Hepatocyte (in vitro differentiated cells): Measurements from ENCODE around the gene ERCC2. TPM values are rescaled to one million over a fixed set of nuclear protein-coding genes. Genes with fewer than 3 reads are reported as not detected.

Experiments
- DNase-seq: peaks from one replicate; pipeline ENCODE4 v3.0.0-alpha.2; 2016; ENCODE audit warnings: low spot score
- H2AFZ ChIP-seq: fragments of 200-600 bp; sonication (generic); 2 replicates; pipeline ENCODE4 v1.6.0; 2016; ENCODE audit warnings: antibody characterized with exemption, mild to moderate bottlenecking
- H3K27ac ChIP-seq: fragments of 200-600 bp; sonication (generic); 2 replicates; pipeline ENCODE4 v1.5.1; 2016; ENCODE audit warnings: mild to moderate bottlenecking
- H3K27me3 ChIP-seq: fragments of 200-600 bp; sonication (generic); 2 replicates; pipeline ENCODE4 v1.6.1; 2016
- H3K36me3 ChIP-seq: fragments of 200-600 bp; sonication (generic); replicated peaks from 2 replicates; pipeline ENCODE4 v1.5.1; 2016; ENCODE audit warnings: low read depth; ENCODE audit not compliant: insufficient read depth
- H3K4me1 ChIP-seq: fragments of 200-600 bp; sonication (generic); 2 replicates; pipeline ENCODE4 v1.5.1; 2016; ENCODE audit warnings: mild to moderate bottlenecking, moderate library complexity; ENCODE audit not compliant: insufficient read depth
- H3K4me2 ChIP-seq: fragments of 200-600 bp; sonication (generic); 2 replicates; pipeline ENCODE4 v1.6.0; 2016
- H3K4me3 ChIP-seq: fragments of 200-600 bp; sonication (generic); 2 replicates; pipeline ENCODE4 v1.5.1; 2016; ENCODE audit warnings: mild to moderate bottlenecking
- H3K79me2 ChIP-seq: fragments of 200-600 bp; sonication (generic); 2 replicates; pipeline ENCODE4 v1.6.0; 2017; ENCODE audit warnings: mild to moderate bottlenecking
- H3K9me2 ChIP-seq: fragments of 200-600 bp; sonication (generic); replicated peaks from 2 replicates; pipeline ENCODE4 v1.6.0; 2017; ENCODE audit warnings: mild to moderate bottlenecking; ENCODE audit not compliant: insufficient read depth
- H3K9me3 ChIP-seq: fragments of 200-600 bp; sonication (generic); 2 replicates; pipeline ENCODE4 v1.5.1; 2016; ENCODE audit warnings: low read depth, mild to moderate bottlenecking
- H4K20me1 ChIP-seq: fragments of 200-600 bp; sonication (generic); 2 replicates; pipeline ENCODE4 v1.6.0; 2016; ENCODE audit warnings: mild to moderate bottlenecking; ENCODE audit not compliant: insufficient read depth, poor library complexity, severe bottlenecking
- CTCF ChIP-seq: fragments of 200-600 bp; sonication (generic); IDR thresholded peaks from 2 replicates; pipeline ENCODE4 v1.5.1; 2016; ENCODE audit warnings: antibody characterized with exemption, mild to moderate bottlenecking; ENCODE audit not compliant: poor library complexity
- EZH2 ChIP-seq: fragments of 200-600 bp; sonication (generic); IDR thresholded peaks from 2 replicates; pipeline ENCODE4 v1.6.1; 2016; ENCODE audit warnings: antibody characterized with exemption, mild to moderate bottlenecking, borderline replicate concordance
- EZH2phosphoT487 ChIP-seq: fragments of 200-600 bp; sonication (generic); IDR thresholded peaks from one replicate; pipeline ENCODE4 v1.6.1; 2018; ENCODE audit warnings: antibody characterized with exemption, mild to moderate bottlenecking, low read depth, moderate library complexity; ENCODE audit not compliant: unreplicated experiment, severe bottlenecking
- WGBS: methylation state at CpG from one replicate; pipeline ENCODE4 v1.1.6; 2016; ENCODE audit warnings: low lambda C conversion rate; ENCODE audit errors: missing lambda C conversion rate; 5-methylcytosine and 5-hydroxymethylcytosine counted together
- polyA plus RNA-seq: library from polyadenylated mRNA; unstranded; fragments of >200 nt; fragmentation: Nextera tagmentation; extraction: Ambion mirVana; gene quantifications from 2 replicates; pipeline ENCODE4 v1.2.1, GENCODE V29; 2016
- total RNA-seq: library from RNA; depleted of rRNA; stranded (reverse); fragments of >200 nt; gene quantifications from 2 replicates; pipeline ENCODE4 v1.2.3, GENCODE V29; 2014

The ERCC2 gene
- total and polyA plus RNA-seq, 2 experiments from 2014 or later, result 7.1 to 13.9 TPM

DNA sequence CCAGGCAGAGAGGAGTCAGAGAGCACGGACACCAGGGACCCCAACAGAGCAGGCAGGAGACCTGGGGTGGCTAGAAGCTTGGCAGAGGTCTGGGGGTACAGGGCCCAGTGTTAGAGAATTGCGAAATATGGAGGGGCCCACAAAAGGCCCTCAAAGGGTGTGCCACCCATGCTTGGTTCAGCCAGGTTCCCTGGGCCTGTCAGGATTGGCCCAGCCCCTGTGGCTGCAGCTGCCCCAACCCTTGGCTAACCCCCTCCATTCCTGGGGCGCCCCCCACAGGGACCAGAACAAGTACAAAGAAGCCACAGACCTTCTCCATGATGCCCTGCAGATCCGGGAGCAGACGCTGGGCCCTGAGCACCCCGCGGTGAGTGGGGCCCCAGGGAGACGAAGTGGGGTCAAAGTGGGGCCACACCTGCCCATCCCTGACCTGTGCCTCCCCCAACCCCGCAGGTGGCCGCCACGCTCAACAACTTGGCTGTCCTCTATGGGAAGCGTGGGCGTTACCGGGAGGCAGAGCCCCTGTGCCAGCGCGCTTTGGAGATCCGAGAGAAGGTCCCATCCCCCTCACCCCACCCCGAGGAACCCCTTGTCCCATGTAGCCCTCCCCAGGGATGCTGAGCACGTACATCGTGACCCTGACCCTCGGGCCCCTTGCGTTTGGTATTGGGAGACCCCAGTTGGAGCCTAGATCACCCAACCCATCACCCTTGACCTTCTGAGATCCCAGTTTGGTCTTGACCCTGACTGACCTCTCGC is 21.8 kb downstream of the ERCC2 start:
- H3K4me1 ChIP-seq, result no peaks in the 10 kb centered on the region
- H3K4me2 ChIP-seq, result no peak overlapping the region
- H3K9me3 ChIP-seq, result no peaks in the 10 kb centered on the region
- no peak for DNase-seq
- 89% methylated on average over 22 of the region's 23 CpGs for WGBS
- TF ChIP-seq CTCF, result no peak
- H3K4me3 ChIP-seq, result no peak overlapping the region
- no peak overlapping the region for H2AFZ ChIP-seq
- no peaks in the 10 kb centered on the region for H4K20me1 ChIP-seq
- H3K79me2 ChIP-seq, result no peaks in the 10 kb centered on the region
- no peaks in the 10 kb centered on the region for H3K9me2 ChIP-seq
- H3K27me3 ChIP-seq, result peaks cover 3% of the 10 kb centered on the region
- H3K27ac ChIP-seq, result no peak overlapping the region
- no peaks in the 10 kb centered on the region for H3K36me3 ChIP-seq

GRCh38 chr19:45347570-45348366 is 22.6 kb downstream of the ERCC2 start:
- Histone ChIP-seq H3K4me3 (no peak overlapping the region), H4K20me1 (no peaks in the 10 kb centered on the region), H3K27me3 (peaks cover 3% of the 10 kb centered on the region), H3K4me2 (no peak overlapping the region), H3K9me2 (no peaks in the 10 kb centered on the region), H2AFZ (no peak overlapping the region), H3K27ac (no peak overlapping the region), H3K4me1 (no peaks in the 10 kb centered on the region), H3K9me3 (no peaks in the 10 kb centered on the region), H3K36me3 (no peaks in the 10 kb centered on the region), H3K79me2 (no peaks in the 10 kb centered on the region)
- no peak for DNase-seq
- WGBS, result 83% methylated on average over 22 of the region's 25 CpGs
- TF ChIP-seq EZH2, result no peak
- TF ChIP-seq EZH2phosphoT487, result no peak
- no peak for TF ChIP-seq CTCF

- Histone ChIP-seq H4K20me1 (no peaks in the 10 kb centered on the region), H2AFZ (no peak overlapping the region), H3K9me3 (no peaks in the 10 kb centered on the region), H3K36me3 (no peaks in the 10 kb centered on the region), H3K4me1 (no peaks in the 10 kb centered on the region), H3K27me3 (peaks cover 7% of the 10 kb centered on the region), H3K9me2 (no peaks in the 10 kb centered on the region), H3K4me2 (no peak overlapping the region), H3K27ac (no peak overlapping the region), H3K79me2 (no peaks in the 10 kb centered on the region), H3K4me3 (no peak overlapping the region)
- WGBS, result 46% methylated on average over 24 of the region's 27 CpGs
- TF ChIP-seq EZH2phosphoT487 (no peak), EZH2 (no peak), CTCF (no peak)
- DNase-seq, result no peak
Measured at GRCh38 chr19:45346449-45346848, 23.9 kb downstream of the ERCC2 start.
